HepG2 (cell line): ENCODE data around the gene MACROD2. TPM values are rescaled to one million over a fixed set of nuclear protein-coding genes. Genes with fewer than 3 reads are reported as not detected.

Source experiments
- ATAC-seq: fragments of 200-7000 bp; cut with Tn5 transposase; 3 replicates; pipeline ENCODE4 v1.9.1; 2020; ENCODE audit warnings: mild to moderate bottlenecking, moderate library complexity
- BruUV-seq: library from RNA; stranded (reverse); fragments of 400-500 nt; replicated peaks from 2 replicates; lab custom pipeline; 2021; lab: Mats Ljungman, UMichigan
- CTCF ChIA-PET: fragments of 300-600 bp; formaldehyde crosslinking; extraction: SDS; loops from one replicate; lab custom pipeline; 2021; ENCODE audit warnings: low total read pairs, inconsistent platforms, low intra/inter-chr PET ratio; lab: Yijun Ruan, JAX
- POLR2A ChIA-PET: fragments of 350-600 bp; sonication (Branson Sonifier 250); formaldehyde crosslinking; loops from one replicate; lab custom pipeline; 2020; ENCODE audit warnings: antibody characterized with exemption, inconsistent platforms; lab: Yijun Ruan, JAX
- DNase-seq: peaks from one replicate; pipeline ENCODE4 v3.0.0-alpha.2; 2015; ENCODE audit warnings: low spot score
- FAIRE-seq: peaks from 3 replicates; lab custom pipeline; 2011; peaks lifted over from hg19 to GRCh38; lab: Jason Lieb, UNC
- H2AFZ ChIP-seq: one replicate; pipeline ENCODE4 v1.6.1; 2011; ENCODE audit warnings: low read length, inconsistent platforms
- H3K27ac ChIP-seq: fragments of 300-600 bp; 3 replicates; pipeline ENCODE4 v1.8.0; 2011; ENCODE audit warnings: mixed run types, mild to moderate bottlenecking, mixed read lengths, low read length, inconsistent platforms; ENCODE audit not compliant: insufficient read depth; ENCODE audit errors: extremely low read length
- H3K27me3 ChIP-seq, 2 experiments: fragments of 200-600 bp in 1 of 2; 2 replicates in 1 of 2; 3 replicates in 1 of 2; pipeline versions ENCODE4 v1.6.0 to v1.8.0; 2011; ENCODE audit warnings: low read length in 2 of 2, mild to moderate bottlenecking in 2 of 2, moderate library complexity in 2 of 2, inconsistent platforms in 1 of 2; ENCODE audit not compliant: insufficient read depth in 2 of 2, control insufficient read depth in 1 of 2
- H3K36me3 ChIP-seq, 2 experiments: fragments of 200-600 bp in 1 of 2; replicated peaks in 1 of 2; 2 replicates in 1 of 2; 3 replicates in 1 of 2; pipeline versions ENCODE4 v1.5.1 to v1.8.0; 2011; ENCODE audit warnings: low read length in 2 of 2, inconsistent platforms in 1 of 2; ENCODE audit not compliant: insufficient read depth in 2 of 2, control insufficient read depth in 1 of 2
- H3K4me1 ChIP-seq: 2 replicates; pipeline ENCODE4 v1.5.1; 2012; ENCODE audit warnings: low read length, inconsistent platforms; ENCODE audit not compliant: insufficient read depth
- H3K4me2 ChIP-seq: 2 replicates; pipeline ENCODE4 v1.6.0; 2011; ENCODE audit warnings: low read depth, low read length, inconsistent platforms
- H3K4me3 ChIP-seq, 3 experiments: fragments of 200-600 bp in 1 of 3; sonication (generic), shearing (Covaris generic) in 1 of 3; replicated peaks in 1 of 3; 2 replicates each; pipeline ENCODE4 v1.5.1; 2011 to 2016; ENCODE audit warnings: low read length in 3 of 3, inconsistent platforms in 2 of 3, low read depth in 2 of 3, mild to moderate bottlenecking in 2 of 3, control low read depth in 1 of 3, mixed read lengths in 1 of 3; ENCODE audit not compliant: insufficient read depth in 1 of 3
- H3K79me2 ChIP-seq: one replicate; pipeline ENCODE4 v1.6.1; 2011; ENCODE audit warnings: low read length, inconsistent platforms; ENCODE audit not compliant: insufficient read depth
- H3K9ac ChIP-seq: 2 replicates; pipeline ENCODE4 v1.6.0; 2011; ENCODE audit warnings: mild to moderate bottlenecking, low read depth, low read length, inconsistent platforms; ENCODE audit not compliant: insufficient read depth
- H3K9me3 ChIP-seq: 2 replicates; pipeline ENCODE4 v1.5.1; 2012; ENCODE audit warnings: mild to moderate bottlenecking, low read length
- H4K20me1 ChIP-seq: 2 replicates; pipeline ENCODE4 v1.6.0; 2011; ENCODE audit warnings: inconsistent platforms, mild to moderate bottlenecking, low read length, moderate library complexity; ENCODE audit not compliant: insufficient read depth
- ATF1 ChIP-seq: IDR thresholded peaks from 2 replicates; pipeline ENCODE4 v1.6.1; 2016; ENCODE audit warnings: mild to moderate bottlenecking, control low read depth
- JUNB ChIP-seq: sonication (generic); formaldehyde crosslinking; IDR thresholded peaks from 2 replicates; pipeline ENCODE4 v1.8.0; 2022; ENCODE audit warnings: missing genetic modification reagents, mild to moderate bottlenecking, borderline replicate concordance
- KDM5B ChIP-seq: sonication (generic); formaldehyde crosslinking; IDR thresholded peaks from 2 replicates; pipeline ENCODE4 v1.4.0; 2020; ENCODE audit warnings: missing genetic modification reagents, mild to moderate bottlenecking, borderline replicate concordance
- KLF9 ChIP-seq: IDR thresholded peaks from 2 replicates; pipeline ENCODE4 v1.6.1; 2016; ENCODE audit warnings: low read depth
- PHF8 ChIP-seq: sonication (generic); formaldehyde crosslinking; IDR thresholded peaks from 2 replicates; pipeline ENCODE4 v1.5.0; 2020; ENCODE audit warnings: missing genetic modification reagents
- ZNF260 ChIP-seq: sonication (generic); formaldehyde crosslinking; IDR thresholded peaks from 2 replicates; pipeline ENCODE4 v1.4.0; 2020; ENCODE audit warnings: missing genetic modification reagents, low read depth, mild to moderate bottlenecking, borderline replicate concordance
- ZNF577 ChIP-seq: sonication (generic); formaldehyde crosslinking; IDR thresholded peaks from 2 replicates; pipeline ENCODE4 v1.4.0; 2020; ENCODE audit warnings: mild to moderate bottlenecking, low read depth, missing genetic modification reagents, borderline replicate concordance
- ZNF589 ChIP-seq: sonication (generic); formaldehyde crosslinking; conservative IDR thresholded peaks from 2 replicates; pipeline ENCODE4 v1.8.0; 2022; ENCODE audit warnings: mild to moderate bottlenecking, moderate library complexity, missing genetic modification reagents
- WGBS: methylation state at CpG from one replicate; pipeline ENCODE4 v1.1.6; 2017; ENCODE audit warnings: low lambda C conversion rate; 5-methylcytosine and 5-hydroxymethylcytosine counted together
- in situ Hi-C: cut with HindIII; loops from 2 replicates; pipeline ENCODE4 v1.10.0; 2017; ENCODE audit warnings: low pct_unique_long_range_greater_than_20kb; ENCODE audit not compliant: extremely low pct_ligation_motif_present
- intact Hi-C: fragments of 100-400 bp; cut with micrococcal nuclease; formaldehyde crosslinking; loops from one replicate; pipeline ENCODE4 v1.10.0; 2022; ENCODE audit not compliant: unreplicated experiment
- polyA plus RNA-seq, 8 experiments: library from polyadenylated mRNA; depleted of rRNA in 3 of 8; stranded (reverse) in 7 of 8; unstranded in 1 of 8; fragments of >200 nt; fragmentation: Illumina TruSeq in 4 of 8; extraction: Trizol in 4 of 8; gene quantifications; 2 replicates each; pipeline versions ENCODE4 v1.2.1 to v1.2.3, GENCODE V29; 2011 to 2016; ENCODE audit warnings: low read depth in 4 of 8, missing spikeins in 1 of 8, mixed read lengths in 1 of 8; ENCODE audit not compliant: insufficient read depth in 1 of 8
- total RNA-seq, 5 experiments: library from RNA; depleted of rRNA; stranded (reverse); fragments of >200 nt; fragmentation: Illumina TruSeq; extraction: Trizol; gene quantifications; 2 replicates each; pipeline ENCODE4 v1.2.3, GENCODE V29; 2016; ENCODE audit warnings: low read depth in 1 of 5

Gene MACROD2
- total and polyA plus RNA-seq, 2 of the 13 experiments (the other 11 are each of a cell fraction or from before 2014, with no cell fraction given), result 0.13 to 0.51 TPM

GRCh38 chr20:14799545-14800216, 804.4 kb downstream of the MACROD2 start:
- H3K9me3 ChIP-seq, result peaks cover 5% of the 10 kb centered on the region; the same call in 1 of the 2 replicates
- POLR2A ChIA-PET, result no interaction called here
- WGBS, result 21% methylated on average over 5 of the region's 5 CpGs
- in situ Hi-C loops, result no loop called here
- no peaks in the 10 kb centered on the region for H3K4me1 ChIP-seq
- no peaks in the 10 kb centered on the region for H4K20me1 ChIP-seq
- no peak overlapping the region for H3K9ac ChIP-seq
- no TSS peak for BruUV-seq
- H3K27ac ChIP-seq, result no peak overlapping the region
- no peak for TF ChIP-seq JUNB
- no peak for TF ChIP-seq KLF9 (CRISPR knock-in tag)
- TF ChIP-seq ZNF589 (CRISPR knock-in tag), result no peak
- no peak for TF ChIP-seq ZNF577 (CRISPR knock-in tag)
- no peak for TF ChIP-seq KDM5B (CRISPR knock-in tag)
- no peak for TF ChIP-seq PHF8
- TF ChIP-seq ATF1 (CRISPR knock-in tag), result no peak
- no peak for TF ChIP-seq ZNF260 (CRISPR knock-in tag)
- H3K4me3 ChIP-seq, result no peak overlapping the region
- CTCF ChIA-PET, result no interaction called here
- H3K4me2 ChIP-seq, result no peak overlapping the region
- DNase-seq, result no peak
- no peak overlapping the region for H2AFZ ChIP-seq
- no peaks in the 10 kb centered on the region for H3K36me3 ChIP-seq
- H3K79me2 ChIP-seq, result no peaks in the 10 kb centered on the region
- ATAC-seq, result no peak
- H3K27me3 ChIP-seq, result no peaks in the 10 kb centered on the region
- FAIRE-seq, result no peak
- intact Hi-C loops, result no loop called here
